SU-DHL-6 (cell line): ENCODE results near the gene SLC8A2.

Source experiments
- EZH2phosphoT487 ChIP-seq: fragments of 200-600 bp; sonication (generic), shearing (Covaris generic); conservative IDR thresholded peaks from 2 replicates; pipeline ENCODE4 v1.6.1; 2018; ENCODE audit warnings: mild to moderate bottlenecking, antibody characterized with exemption, low read length, moderate library complexity, mixed read lengths
- TF ChIP-seq, protein P1 (sequence below): fragments of 200-600 bp; sonication (generic); IDR thresholded peaks from one replicate; pipeline ENCODE4 v1.5.1; 2017; ENCODE audit warnings: antibody characterized with exemption, mild to moderate bottlenecking, low read length, moderate library complexity; ENCODE audit not compliant: insufficient read depth, poor library complexity, severe bottlenecking

- TF ChIP-seq, protein P1, sequence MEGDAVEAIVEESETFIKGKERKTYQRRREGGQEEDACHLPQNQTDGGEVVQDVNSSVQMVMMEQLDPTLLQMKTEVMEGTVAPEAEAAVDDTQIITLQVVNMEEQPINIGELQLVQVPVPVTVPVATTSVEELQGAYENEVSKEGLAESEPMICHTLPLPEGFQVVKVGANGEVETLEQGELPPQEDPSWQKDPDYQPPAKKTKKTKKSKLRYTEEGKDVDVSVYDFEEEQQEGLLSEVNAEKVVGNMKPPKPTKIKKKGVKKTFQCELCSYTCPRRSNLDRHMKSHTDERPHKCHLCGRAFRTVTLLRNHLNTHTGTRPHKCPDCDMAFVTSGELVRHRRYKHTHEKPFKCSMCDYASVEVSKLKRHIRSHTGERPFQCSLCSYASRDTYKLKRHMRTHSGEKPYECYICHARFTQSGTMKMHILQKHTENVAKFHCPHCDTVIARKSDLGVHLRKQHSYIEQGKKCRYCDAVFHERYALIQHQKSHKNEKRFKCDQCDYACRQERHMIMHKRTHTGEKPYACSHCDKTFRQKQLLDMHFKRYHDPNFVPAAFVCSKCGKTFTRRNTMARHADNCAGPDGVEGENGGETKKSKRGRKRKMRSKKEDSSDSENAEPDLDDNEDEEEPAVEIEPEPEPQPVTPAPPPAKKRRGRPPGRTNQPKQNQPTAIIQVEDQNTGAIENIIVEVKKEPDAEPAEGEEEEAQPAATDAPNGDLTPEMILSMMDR: no peak
- TF ChIP-seq EZH2phosphoT487: no peak
Measured at GRCh38 chr19:47445937-47446402, 25.7 kb downstream of the SLC8A2 start.
